ENCODE measurements around the gene EDN2.

The EDN2 gene

DNA sequence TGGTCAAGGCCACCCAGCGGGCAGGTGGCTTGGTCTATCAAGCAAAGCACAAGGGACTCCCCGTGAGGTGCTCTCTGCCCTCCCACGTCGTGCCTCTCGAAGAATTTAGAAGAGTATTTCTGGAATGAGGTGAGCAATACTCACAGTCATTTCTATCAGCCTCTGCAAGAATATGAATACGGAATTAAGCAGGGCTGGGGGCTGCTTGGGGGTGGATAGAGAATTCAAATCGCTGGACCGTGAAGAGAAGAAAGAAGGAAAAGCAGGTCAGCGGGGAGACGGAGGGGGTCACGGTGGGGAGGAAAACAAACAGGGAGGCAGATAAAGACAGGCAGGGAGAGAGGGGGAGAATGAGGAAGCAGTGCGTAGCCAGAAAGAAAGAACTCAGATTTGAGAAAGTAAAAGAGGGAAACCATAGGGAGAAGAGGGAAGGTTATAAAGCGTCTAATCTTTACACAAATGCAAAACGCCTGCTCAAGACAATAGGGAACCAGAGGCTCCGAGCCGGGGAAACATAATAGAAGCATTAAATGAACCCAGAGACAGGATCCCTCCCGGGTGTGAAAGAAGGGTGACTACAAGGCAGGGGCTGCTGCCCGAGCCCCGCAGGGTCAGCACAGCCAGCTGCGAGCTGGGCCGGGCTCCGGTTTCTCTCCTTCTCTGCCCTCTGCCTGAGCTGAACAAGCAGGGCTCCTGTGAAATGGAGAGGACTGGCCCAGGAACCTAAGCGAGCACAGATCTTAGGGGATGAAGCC is 2.1 kb upstream of the EDN2 start:
- no peak for TF ChIP-seq CTCF (IDR thresholded peaks at IDR 0.05; ENCODE audit: low read depth, low read length, missing control alignments)
- DNase-seq (ENCODE audit: low read depth) = peak; percentile 24
- in situ Hi-C loops (cut with HindIII; ENCODE audit: low sequenced_read_pairs) = no loop called here
- peak overlapping the region; percentile 1 for H3K4me3 ChIP-seq (ENCODE audit: low read depth, low read length)

- no peak overlapping the region for H3K4me3 ChIP-seq (ENCODE audit: low read depth, low read length)
- DNase-seq (ENCODE audit: low read depth) = no peak
- no peak for TF ChIP-seq CTCF (IDR thresholded peaks at IDR 0.05; ENCODE audit: low read depth, low read length, missing control alignments)
- in situ Hi-C loops (cut with HindIII; ENCODE audit: low sequenced_read_pairs) = no loop called here
Observed at GRCh38 chr1:41486053-41486370, 1.5 kb upstream of the EDN2 start.

- no peak for TF ChIP-seq CTCF (IDR thresholded peaks at IDR 0.05; ENCODE audit: low read depth, low read length, missing control alignments)
- in situ Hi-C loops (cut with HindIII; ENCODE audit: low sequenced_read_pairs) = no loop called here
- H3K4me3 ChIP-seq (ENCODE audit: low read depth, low read length) = no peak overlapping the region
- DNase-seq (ENCODE audit: low read depth) = no peak
Observed at GRCh38 chr1:41485605-41486004, 1.1 kb upstream of the EDN2 start.

DNA sequence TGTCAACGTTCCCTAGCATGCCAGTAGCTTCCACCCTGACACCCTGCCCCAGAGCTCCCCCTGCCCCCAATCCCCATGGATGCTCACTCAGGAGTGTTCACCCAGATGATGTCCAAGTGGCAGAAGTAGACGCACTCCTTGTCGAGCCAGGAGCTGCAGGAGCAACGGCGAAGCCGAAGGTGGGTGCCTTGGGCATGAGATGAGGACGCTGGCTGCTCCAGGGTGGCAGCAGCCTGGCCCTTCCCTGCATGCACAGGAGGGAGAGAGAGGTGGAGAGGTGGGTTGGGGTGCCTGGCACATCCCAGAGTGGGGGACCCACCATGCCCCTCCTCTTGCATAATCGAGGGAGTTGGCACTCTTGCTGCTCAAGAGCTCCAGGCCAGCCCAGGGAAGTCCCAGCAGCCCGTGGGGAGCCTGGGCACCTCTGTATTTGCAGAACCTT is 502 bp downstream of the EDN2 start:
- in situ Hi-C loops (cut with HindIII; ENCODE audit: low sequenced_read_pairs) = no loop called here
- TF ChIP-seq CTCF (IDR thresholded peaks at IDR 0.05; ENCODE audit: low read depth, low read length, missing control alignments) = no peak
- no peak for DNase-seq (ENCODE audit: low read depth)
- H3K4me3 ChIP-seq (ENCODE audit: low read depth, low read length) = no peak overlapping the region

DNA sequence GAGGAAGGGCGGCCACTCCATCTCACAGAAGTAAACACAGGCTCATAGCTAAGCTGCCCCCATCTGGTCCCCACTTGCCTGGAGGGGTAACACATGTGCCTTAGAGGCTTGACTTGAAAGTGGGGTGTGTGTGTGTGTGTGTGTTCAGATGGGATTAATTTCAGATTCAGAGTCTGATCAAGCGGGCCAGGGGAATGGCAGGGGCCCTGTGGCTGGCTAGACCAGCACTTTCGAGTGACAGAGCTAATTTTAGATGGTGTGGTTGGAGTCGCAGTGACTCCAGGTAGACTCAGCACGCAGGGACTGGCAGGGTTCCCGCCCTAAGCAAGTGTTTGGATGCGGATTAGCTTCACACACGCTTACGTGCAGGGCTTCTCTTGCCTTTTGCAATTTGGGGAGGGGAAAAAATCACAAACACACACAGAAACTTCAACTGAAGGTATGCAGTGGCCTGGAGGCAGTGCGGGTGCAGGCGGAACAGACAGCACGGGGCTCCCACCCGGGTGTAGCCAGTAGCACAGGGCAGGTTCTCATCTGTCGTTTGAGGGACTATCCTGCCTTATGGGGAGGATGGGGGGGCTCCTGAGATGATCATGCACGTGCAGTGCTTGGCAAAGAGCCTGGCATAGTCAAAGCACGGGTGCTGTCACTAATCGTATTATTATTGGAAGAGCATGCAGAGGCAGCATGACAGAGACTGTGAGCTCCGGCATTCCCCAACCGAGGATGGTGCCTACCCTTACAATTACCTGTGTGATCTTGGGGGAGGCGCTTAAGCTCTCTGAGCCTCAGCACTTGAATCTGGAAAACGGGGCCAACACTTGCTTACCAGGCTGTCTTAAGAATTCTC is 1.3 kb downstream of the EDN2 start:
- H3K4me3 ChIP-seq (ENCODE audit: low read depth, low read length) = no peak overlapping the region
- in situ Hi-C loops (cut with HindIII; ENCODE audit: low sequenced_read_pairs) = no loop called here
- no peak for DNase-seq (ENCODE audit: low read depth)
- no peak for TF ChIP-seq CTCF (IDR thresholded peaks at IDR 0.05; ENCODE audit: low read depth, low read length, missing control alignments)

DNA sequence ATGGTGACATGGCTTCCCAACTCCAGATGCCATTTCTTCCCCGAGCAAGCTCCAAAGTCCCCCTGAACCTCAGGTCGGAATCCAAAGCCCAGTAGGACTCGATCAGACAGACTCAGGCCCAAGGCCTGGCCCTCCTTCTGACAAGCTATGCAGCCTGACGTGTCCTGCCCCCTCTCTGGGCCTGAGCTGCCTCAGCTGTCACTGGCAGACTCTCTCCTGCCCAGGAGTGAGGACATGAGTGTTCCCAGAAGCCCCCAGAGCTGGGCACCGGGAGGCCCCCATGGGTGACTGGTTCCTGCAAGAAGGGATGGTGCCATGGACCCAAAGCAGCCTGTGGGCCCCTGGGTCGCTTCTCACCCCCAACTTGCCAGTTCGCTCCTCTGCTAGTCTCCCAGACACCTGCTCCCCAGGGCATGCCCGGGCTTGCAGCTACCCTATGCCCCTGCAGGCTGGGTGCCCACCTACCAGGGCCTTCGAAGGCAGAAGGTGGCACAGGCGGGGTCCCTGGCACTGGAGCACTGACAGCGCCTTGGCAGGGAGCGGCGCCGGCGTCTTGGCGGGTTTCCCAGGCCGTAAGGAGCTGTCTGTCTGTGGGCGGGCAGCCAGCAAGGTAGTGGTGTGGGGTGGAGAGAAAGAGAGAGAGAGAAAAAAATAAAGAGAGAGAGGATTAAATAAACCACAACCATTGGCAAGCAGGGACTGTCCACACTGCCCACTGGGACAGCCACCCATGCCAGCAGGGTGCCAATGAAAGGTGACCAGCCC is 2.3 kb downstream of the EDN2 start:
- TF ChIP-seq CTCF (IDR thresholded peaks at IDR 0.05; ENCODE audit: low read depth, low read length, missing control alignments) = no peak
- in situ Hi-C loops (cut with HindIII; ENCODE audit: low sequenced_read_pairs) = no loop called here
- no peak overlapping the region for H3K4me3 ChIP-seq (ENCODE audit: low read depth, low read length)
- no peak for DNase-seq (ENCODE audit: low read depth)

All from astrocyte of the cerebellum (primary cell).